SU-DHL-6 (cell line): ENCODE results near the gene PHKA2.

Experiments
- H2AFZ ChIP-seq: fragments of 200-600 bp; sonication (generic); 2 replicates; pipeline ENCODE4 v1.6.1; 2014; ENCODE audit warnings: low read depth, mild to moderate bottlenecking, moderate library complexity, mixed read lengths, antibody characterized with exemption, low read length; ENCODE audit not compliant: severe bottlenecking
- H3F3A ChIP-seq: fragments of 200-600 bp; shearing (Covaris generic); 2 replicates; pipeline ENCODE4 v1.6.0; 2016; ENCODE audit warnings: antibody characterized with exemption, mild to moderate bottlenecking; ENCODE audit not compliant: insufficient read depth
- H3K27ac ChIP-seq: fragments of 200-600 bp; sonication (generic); 2 replicates; pipeline ENCODE4 v1.5.1; 2016; ENCODE audit warnings: low read depth, mild to moderate bottlenecking, low read length, moderate library complexity, mixed read lengths
- H3K27me3 ChIP-seq: fragments of 200-600 bp; sonication (generic), shearing (Covaris generic); 2 replicates; pipeline ENCODE4 v1.6.0; 2014; ENCODE audit warnings: mild to moderate bottlenecking, low read length
- H3K36me3 ChIP-seq: fragments of 200-600 bp; sonication (generic); 2 replicates; pipeline ENCODE4 v1.6.1; 2014; ENCODE audit warnings: mild to moderate bottlenecking, low read length, mixed read lengths
- H3K4me2 ChIP-seq: fragments of 300-600, 200-600 bp; shearing (Covaris generic), sonication (generic); 2 replicates; pipeline ENCODE4 v1.6.0; 2014; ENCODE audit warnings: low read length, low read depth, mild to moderate bottlenecking; ENCODE audit not compliant: poor library complexity, severe bottlenecking
- H3K4me3 ChIP-seq: fragments of 200-600 bp; sonication (generic); 2 replicates; pipeline ENCODE4 v1.5.1; 2014; ENCODE audit warnings: antibody characterized with exemption, low read length, mild to moderate bottlenecking, mixed read lengths; ENCODE audit not compliant: insufficient read depth, poor library complexity, severe bottlenecking
- H3K79me2 ChIP-seq: fragments of 200-600 bp; sonication (generic); 2 replicates; pipeline ENCODE4 v1.6.1; 2014; ENCODE audit warnings: mild to moderate bottlenecking, low read length, moderate library complexity; ENCODE audit not compliant: insufficient read depth
- H3K9ac ChIP-seq: fragments of 200-600 bp; sonication (generic); 2 replicates; pipeline ENCODE4 v1.7.0; 2014; ENCODE audit warnings: mild to moderate bottlenecking, low read length
- H3K9me2 ChIP-seq: fragments of 200-600 bp; sonication (generic); replicated peaks from 2 replicates; pipeline ENCODE4 v1.6.1; 2014; ENCODE audit warnings: low read length; ENCODE audit not compliant: insufficient read depth
- H3K9me3 ChIP-seq: fragments of 200-600 bp; sonication (generic); 2 replicates; pipeline ENCODE4 v1.6.1; 2014; ENCODE audit warnings: low read length, mixed read lengths; ENCODE audit not compliant: insufficient read depth
- H4K20me1 ChIP-seq: fragments of 200-600 bp; sonication (generic); 2 replicates; pipeline ENCODE4 v1.6.1; 2014; ENCODE audit warnings: low read depth, mild to moderate bottlenecking, antibody characterized with exemption, low read length, moderate library complexity, mixed read lengths
- EZH2phosphoT487 ChIP-seq: fragments of 200-600 bp; sonication (generic), shearing (Covaris generic); conservative IDR thresholded peaks from 2 replicates; pipeline ENCODE4 v1.6.1; 2018; ENCODE audit warnings: mild to moderate bottlenecking, antibody characterized with exemption, low read length, moderate library complexity, mixed read lengths
- TF ChIP-seq, protein P1 (sequence below): fragments of 200-600 bp; sonication (generic); IDR thresholded peaks from one replicate; pipeline ENCODE4 v1.5.1; 2017; ENCODE audit warnings: antibody characterized with exemption, mild to moderate bottlenecking, low read length, moderate library complexity; ENCODE audit not compliant: insufficient read depth, poor library complexity, severe bottlenecking

PHKA2 gene

DNA sequence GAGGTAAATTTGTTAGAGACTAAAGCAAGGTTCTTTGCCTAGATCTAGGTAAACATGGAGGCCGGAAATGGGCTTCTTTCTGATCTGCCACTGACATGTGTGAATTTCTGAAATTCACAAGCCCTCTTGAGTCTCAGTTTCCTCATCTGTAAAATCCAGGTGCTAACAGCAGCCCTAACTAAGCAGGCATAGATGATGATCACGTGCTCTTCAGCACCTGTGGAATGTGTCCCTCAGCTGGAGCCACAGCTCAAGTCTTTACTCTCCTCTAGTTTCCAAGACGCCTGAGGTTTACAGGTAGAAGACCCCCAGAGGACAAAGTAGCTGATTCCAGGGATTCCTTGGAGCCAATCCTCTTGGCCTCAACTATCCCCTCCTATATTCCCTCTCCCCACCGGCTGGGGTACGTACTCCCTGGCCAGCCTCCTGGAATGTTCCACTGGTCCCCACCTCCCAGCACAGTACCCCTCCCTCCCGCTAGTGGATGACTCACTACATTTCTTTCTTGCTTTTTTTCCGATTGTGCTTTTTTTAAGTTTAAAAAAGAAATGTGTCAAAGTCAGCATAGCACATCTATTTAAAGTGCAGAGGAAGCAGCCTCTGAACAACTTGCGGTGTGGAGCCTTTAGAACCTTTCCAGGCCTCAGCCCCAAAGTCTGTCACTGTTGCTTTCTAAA, 98.4 kb downstream of the PHKA2 start:
- H3K9me3 ChIP-seq: no peaks in the 10 kb centered on the region
- no peaks in the 10 kb centered on the region for H3K9me2 ChIP-seq
- H3K27ac ChIP-seq: no peak overlapping the region
- no peaks in the 10 kb centered on the region for H3F3A ChIP-seq
- H3K4me2 ChIP-seq: peak overlapping the region; percentile 63
- no peaks in the 10 kb centered on the region for H3K27me3 ChIP-seq
- no peaks in the 10 kb centered on the region for H3K36me3 ChIP-seq
- no peaks in the 10 kb centered on the region for H4K20me1 ChIP-seq
- H3K9ac ChIP-seq: peak overlapping the region; percentile 54; the same call in 1 of the 2 replicates
- H3K4me3 ChIP-seq: no peak overlapping the region
- H3K79me2 ChIP-seq: no peaks in the 10 kb centered on the region
- TF ChIP-seq, protein P1, sequence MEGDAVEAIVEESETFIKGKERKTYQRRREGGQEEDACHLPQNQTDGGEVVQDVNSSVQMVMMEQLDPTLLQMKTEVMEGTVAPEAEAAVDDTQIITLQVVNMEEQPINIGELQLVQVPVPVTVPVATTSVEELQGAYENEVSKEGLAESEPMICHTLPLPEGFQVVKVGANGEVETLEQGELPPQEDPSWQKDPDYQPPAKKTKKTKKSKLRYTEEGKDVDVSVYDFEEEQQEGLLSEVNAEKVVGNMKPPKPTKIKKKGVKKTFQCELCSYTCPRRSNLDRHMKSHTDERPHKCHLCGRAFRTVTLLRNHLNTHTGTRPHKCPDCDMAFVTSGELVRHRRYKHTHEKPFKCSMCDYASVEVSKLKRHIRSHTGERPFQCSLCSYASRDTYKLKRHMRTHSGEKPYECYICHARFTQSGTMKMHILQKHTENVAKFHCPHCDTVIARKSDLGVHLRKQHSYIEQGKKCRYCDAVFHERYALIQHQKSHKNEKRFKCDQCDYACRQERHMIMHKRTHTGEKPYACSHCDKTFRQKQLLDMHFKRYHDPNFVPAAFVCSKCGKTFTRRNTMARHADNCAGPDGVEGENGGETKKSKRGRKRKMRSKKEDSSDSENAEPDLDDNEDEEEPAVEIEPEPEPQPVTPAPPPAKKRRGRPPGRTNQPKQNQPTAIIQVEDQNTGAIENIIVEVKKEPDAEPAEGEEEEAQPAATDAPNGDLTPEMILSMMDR: no peak
- no peak for TF ChIP-seq EZH2phosphoT487
- H2AFZ ChIP-seq: peak overlapping the region; percentile 91

GRCh38 chrX:18884916-18885315, 99.0 kb downstream of the PHKA2 start:
- H3K79me2 ChIP-seq: no peaks in the 10 kb centered on the region
- no peak overlapping the region for H3K4me3 ChIP-seq
- no peaks in the 10 kb centered on the region for H3K27me3 ChIP-seq
- H2AFZ ChIP-seq: no peak overlapping the region
- no peaks in the 10 kb centered on the region for H3K36me3 ChIP-seq
- TF ChIP-seq EZH2phosphoT487: no peak
- TF ChIP-seq, protein P1: no peak
- H4K20me1 ChIP-seq: no peaks in the 10 kb centered on the region
- H3K9me3 ChIP-seq: no peaks in the 10 kb centered on the region
- no peak overlapping the region for H3K9ac ChIP-seq
- H3F3A ChIP-seq: no peaks in the 10 kb centered on the region
- H3K27ac ChIP-seq: no peak overlapping the region
- no peaks in the 10 kb centered on the region for H3K9me2 ChIP-seq
- no peak overlapping the region for H3K4me2 ChIP-seq

- no peaks in the 10 kb centered on the region for H3F3A ChIP-seq
- H3K36me3 ChIP-seq: no peaks in the 10 kb centered on the region
- H3K27me3 ChIP-seq: no peaks in the 10 kb centered on the region
- no peak overlapping the region for H3K4me2 ChIP-seq
- H3K79me2 ChIP-seq: no peaks in the 10 kb centered on the region
- H3K9me3 ChIP-seq: no peaks in the 10 kb centered on the region
- no peak overlapping the region for H3K27ac ChIP-seq
- H3K9ac ChIP-seq: no peak overlapping the region
- H4K20me1 ChIP-seq: no peaks in the 10 kb centered on the region
- TF ChIP-seq, protein P1: no peak
- TF ChIP-seq EZH2phosphoT487: no peak
- H3K4me3 ChIP-seq: no peak overlapping the region
- H2AFZ ChIP-seq: no peak overlapping the region
- H3K9me2 ChIP-seq: no peaks in the 10 kb centered on the region
These were observed 99.8 kb downstream of the PHKA2 start for GRCh38 chrX:18883961-18884765.
